GM12873 (cell line): ENCODE measurements around the gene KAT8.

Experiments
- CTCF ChIP-seq: IDR thresholded peaks from 2 replicates; pipeline ENCODE4 v1.5.1; 2012; ENCODE audit warnings: low read depth, mild to moderate bottlenecking, moderate library complexity, low read length, control low read depth; ENCODE audit not compliant: insufficient read depth; ENCODE audit errors: missing control alignments

The KAT8 gene

GRCh38 chr16:31089199-31089598, 28.3 kb upstream of the KAT8 start:
- TF ChIP-seq CTCF: no peak

- no peak for TF ChIP-seq CTCF
Measured at GRCh38 chr16:31090540-31090939, 26.9 kb upstream of the KAT8 start.

- no peak for TF ChIP-seq CTCF
Measured at GRCh38 chr16:31092330-31092729, 25.1 kb upstream of the KAT8 start.

GRCh38 chr16:31093132-31093703, 24.2 kb upstream of the KAT8 start:
- no peak for TF ChIP-seq CTCF

GRCh38 chr16:31094088-31094423, 23.4 kb upstream of the KAT8 start:
- no peak for TF ChIP-seq CTCF

- TF ChIP-seq CTCF: no peak
Measured at GRCh38 chr16:31094424-31095120, 22.9 kb upstream of the KAT8 start, which contains the start of gene VKORC1. Gene VKORC1 (minus strand): TSS chr16:31094797. CDS start chr16:31094729, 68 bp downstream.

- no peak for TF ChIP-seq CTCF
Measured at GRCh38 chr16:31099860-31100638, 17.4 kb upstream of the KAT8 start.
